ENCODE measurements around the gene TARM1.

GRCh38 chr19:54121259-54121658 lies 40.1 kb upstream of the TARM1 start:
- no peak for TF ChIP-seq CTCF (IDR thresholded peaks at IDR 0.05; ENCODE audit: low read depth, low read length)
- no peak for TF ChIP-seq POLR2A (IDR thresholded peaks at IDR 0.05; ENCODE audit: extremely low read depth, insufficient read length)
- no peak for TF ChIP-seq MAX (IDR thresholded peaks at IDR 0.05; ENCODE audit: low read depth, low read length)

All from NB4 (cell line).